Renal pelvis (tissue), 4 donors: ENCODE measurements around the gene FHIT. TPM values are rescaled to one million over a fixed set of nuclear protein-coding genes. Genes with fewer than 3 reads are reported as not detected.

Source experiments
- DNase-seq: peaks from one replicate; pipeline ENCODE4 v3.0.0-alpha.2; 2013
- polyA plus RNA-seq, 3 donors: library from polyadenylated mRNA; unstranded; fragments of 120-200 nt; gene quantifications; one replicate each; pipeline ENCODE4 v1.2.1, GENCODE V29; 2013; ENCODE audit not compliant: insufficient read length in 3 of 3

FHIT gene
- polyA plus RNA-seq, 3 donors: 22.3 to 28.2 (median 25.5) TPM

DNA sequence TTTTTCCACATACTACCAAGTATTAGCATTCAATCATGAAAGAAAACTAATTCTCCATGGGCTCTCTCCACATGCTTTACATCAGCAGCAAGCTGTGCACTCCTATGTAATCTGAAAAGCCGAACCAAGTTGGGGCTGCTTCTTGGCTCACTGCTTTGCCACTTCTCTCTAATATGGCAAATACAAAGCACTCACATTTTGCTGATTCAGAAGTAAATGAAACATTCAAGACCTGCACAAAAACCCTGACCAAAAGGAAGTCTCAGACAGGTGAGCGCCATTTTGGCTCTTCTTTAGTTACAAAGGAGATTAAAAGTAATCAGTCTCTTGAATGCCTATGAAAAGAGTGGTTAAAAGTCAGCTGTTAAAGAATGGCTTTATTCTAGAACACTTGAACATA, 915.2 kb downstream of the FHIT start:
- DNase-seq: no peak

DNA sequence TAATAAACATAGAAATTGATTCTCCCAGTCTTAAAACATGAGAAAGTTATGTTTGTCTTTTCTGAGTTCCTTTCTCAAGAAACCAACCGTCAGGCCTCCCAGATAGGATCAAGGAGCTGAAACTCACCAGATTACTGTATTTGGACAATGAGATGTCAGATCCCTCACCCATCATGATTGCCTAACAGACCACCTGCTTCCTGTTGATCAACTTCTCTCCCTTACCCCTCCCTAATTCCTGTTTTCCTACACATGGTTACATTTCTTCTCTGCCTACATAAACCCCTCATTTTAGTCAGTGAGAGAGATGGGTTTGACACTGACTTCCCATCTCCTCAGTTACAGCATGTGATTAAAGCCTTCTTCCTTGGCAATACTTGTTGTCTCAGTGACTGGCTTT, 917.5 kb downstream of the FHIT start:
- no peak for DNase-seq

DNA sequence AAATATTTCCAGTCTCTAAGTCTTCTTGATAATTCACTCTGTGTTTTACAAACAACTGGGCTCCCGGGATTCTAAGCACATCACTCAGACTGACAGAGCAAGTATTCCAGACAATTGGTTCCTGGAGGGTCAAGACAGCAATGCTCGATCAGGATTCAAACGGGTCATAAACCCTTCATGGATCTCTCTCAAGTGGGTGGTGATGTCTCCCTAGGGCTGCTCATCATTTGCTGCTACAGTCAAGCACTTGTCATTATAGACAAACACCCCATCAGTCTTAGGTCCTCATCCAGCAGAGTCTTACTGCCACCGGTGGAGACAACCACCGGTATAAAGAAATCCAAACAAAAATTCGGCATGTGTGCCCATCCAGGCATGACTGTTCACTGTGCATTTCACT, 921.1 kb downstream of the FHIT start:
- DNase-seq: peak; percentile 35

DNA sequence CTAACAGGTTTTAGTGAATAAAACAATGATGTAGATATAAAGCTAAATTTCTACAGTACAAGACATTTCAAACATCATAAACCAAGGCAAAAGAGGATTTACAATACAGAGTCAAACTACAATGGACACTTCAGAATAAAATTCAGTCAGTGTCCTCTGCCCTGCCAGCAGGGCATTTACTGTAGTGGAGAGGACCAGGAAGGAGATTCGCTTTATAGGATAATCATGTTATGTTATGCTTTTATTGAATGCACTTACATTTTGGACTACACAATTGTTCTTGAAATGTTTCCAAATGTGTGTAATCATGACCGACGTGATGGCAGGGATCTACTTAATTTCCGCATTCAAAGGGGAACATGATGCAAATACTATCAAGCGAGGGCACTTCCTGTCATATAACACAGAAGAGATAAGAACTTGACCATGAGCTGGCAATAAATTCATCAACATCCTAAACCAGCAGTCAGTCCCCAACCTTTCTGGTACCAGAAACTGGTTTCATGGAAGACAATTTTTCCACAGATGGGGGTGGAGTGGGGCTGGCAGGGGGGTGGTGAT, 925.6 kb downstream of the FHIT start:
- no peak for DNase-seq

DNA sequence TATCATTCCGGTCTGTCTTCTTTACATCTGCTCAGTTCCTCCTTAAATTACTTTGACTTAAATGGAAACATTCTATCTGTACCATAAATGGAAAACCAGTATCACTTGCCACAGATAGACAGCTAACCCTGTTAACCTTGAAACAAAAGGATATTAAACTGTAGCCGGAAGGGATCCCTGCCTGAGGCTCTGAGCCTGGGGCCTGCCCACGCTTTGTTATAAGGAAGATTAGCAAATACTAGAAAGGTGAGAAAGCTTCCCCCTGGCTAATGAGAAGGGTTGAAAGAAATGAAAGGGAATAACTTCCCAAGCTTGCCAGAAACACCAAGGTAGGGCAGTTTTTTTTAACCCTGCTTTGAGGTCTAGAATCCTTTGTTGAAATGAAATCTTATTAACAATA, 927.6 kb downstream of the FHIT start:
- DNase-seq: no peak

DNA sequence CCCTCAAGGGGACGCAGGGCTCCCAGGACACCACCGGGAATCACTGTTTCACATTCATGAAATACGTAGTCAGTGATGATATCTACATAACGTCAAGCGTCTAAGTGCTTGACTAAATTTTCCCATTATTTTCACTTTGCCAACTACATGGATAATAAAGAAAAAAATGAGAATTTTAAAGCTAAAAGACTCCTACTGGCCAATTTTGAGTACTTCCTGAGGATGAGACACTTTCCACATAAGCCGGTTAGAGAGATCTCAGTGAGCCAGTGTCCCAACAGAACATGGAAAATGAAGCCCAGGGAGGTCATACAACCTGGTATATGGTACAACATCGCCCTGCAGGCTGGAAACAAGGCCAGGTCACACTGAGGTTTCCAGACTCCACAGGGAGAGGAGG, 928.1 kb downstream of the FHIT start:
- no peak for DNase-seq

DNA sequence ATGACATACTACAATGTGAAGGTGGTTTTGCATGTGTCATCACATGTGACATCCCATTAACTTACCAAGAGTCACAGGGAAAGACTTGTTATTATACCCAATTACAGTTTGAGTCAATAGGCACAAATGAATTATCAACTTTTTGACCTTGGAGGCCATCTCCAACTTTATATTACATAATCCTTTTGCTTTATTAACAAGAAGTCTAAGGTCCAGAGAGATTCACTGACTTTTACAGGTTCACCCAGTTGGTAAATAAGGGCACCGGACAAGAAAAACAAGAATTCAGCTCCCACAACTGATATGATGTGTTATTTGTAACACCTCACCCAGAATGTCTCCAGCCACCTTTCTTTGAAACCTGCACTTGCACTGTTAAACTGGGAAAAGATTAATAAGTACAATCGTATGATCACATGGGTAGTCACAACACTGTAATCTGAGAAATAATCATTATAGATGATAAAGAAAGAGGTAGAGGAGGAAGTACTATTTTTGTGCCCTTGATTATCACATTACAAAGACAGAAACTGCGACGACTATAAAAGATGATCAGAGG, 928.9 kb downstream of the FHIT start:
- DNase-seq: no peak

DNA sequence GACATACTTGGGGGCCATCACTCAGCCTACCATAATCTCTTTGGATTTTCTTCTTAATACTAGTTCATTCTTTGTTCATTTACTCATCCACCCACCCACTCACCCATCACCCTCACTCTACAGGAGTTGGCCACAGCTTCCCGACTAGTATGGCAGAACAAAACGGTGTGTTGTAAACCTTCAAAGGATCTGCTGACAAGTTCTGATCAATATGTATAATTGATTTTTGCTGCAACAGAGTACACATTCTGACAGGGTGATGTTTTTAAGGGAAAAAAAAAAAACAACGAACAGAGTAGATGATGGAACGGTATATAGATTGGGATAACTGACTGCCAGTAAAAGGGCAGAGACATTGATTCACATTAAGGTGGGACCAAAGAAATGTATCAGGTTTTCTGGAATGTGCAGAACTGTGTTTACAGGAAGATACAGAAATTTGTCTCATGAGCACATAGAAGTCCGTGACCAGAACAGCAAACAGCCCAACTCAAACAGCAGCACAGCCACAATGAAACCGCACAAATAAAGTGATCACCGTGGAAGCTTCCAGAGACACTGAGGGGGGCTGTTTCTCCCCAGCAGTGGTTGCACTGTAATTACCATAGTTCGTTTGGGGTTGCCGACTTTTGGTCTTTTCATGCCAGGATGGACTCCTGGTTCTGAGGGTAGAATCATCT, 931.9 kb downstream of the FHIT start:
- DNase-seq: no peak

DNA sequence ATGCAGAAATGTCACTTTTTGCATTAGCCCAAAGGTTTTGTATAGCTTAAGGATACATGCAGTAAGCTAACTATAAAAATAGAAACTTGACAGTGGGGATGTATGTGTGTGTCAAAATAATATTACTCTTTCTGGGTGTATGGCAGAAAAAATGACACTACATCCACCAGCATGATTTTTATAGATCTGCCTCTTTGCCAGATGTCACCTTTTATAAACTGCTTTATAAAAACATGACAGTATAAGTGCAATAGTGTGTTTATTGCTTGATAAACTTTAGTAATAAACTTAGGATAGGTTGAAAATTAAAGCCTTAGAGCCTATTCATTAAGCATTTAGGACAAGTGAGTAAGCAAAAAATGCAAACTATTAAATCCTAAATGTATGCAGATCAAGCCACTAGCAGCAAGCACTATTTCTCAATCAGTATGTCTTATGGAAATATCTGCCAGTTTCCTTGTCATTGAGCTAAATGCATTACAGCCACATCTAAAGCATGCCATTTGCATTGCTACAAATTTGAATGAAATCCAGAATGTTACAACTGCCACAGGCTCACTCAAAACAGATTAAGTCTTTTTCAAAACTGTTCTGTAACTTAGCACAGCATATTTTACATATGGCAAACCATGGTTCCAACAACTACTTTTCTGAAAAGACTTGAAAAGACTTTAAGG, 935.0 kb downstream of the FHIT start:
- no peak for DNase-seq

DNA sequence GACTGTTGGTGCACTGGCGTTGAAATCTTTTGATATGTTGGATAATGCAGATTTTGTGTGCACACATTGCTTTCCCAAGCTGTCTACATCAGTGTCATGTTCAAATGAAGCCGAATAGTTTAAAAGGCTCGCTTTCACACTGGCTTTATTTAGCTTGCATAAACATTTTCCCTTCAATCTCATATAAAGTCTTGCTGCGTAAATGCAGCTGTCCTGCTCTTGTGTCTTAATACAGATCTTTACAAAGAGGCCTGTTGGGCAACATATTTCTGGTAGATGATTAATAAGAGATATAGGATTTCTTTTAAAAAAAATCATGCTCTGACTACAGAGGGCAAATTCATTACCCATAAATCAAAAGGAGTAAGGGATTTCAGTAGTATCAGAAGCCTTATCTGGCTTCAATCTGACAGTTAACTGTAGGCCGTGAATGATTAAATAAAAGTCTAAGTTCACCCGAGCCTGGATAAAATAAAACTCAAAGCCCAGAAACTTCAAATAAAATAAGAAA, 937.2 kb downstream of the FHIT start:
- DNase-seq: peak; percentile 16

DNA sequence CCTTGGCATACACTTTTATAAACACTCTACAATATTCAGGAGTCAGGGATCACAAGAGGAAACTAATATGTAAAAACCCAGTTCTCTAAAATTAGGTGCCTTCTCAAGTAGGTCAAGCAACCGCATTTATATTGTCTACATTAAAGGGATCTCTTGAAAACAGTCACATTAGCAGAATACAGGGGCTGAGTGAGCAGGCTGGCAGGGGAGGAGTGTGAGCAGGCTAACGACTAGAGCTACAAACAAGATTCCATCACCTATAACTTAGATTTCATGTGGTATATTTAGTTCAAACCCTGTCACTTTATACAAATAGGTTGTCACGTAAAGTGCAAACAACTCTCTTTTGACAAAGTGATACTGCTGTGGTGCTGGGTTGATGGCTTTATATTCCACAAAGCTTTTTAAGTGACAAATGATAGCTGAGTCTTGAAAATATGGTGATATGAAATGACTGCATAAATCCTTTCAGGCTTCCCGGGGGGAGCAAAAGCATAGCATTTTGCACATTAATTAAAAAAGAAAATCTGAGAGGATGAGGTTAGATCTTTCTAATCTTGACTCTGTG, 937.9 kb downstream of the FHIT start:
- no peak for DNase-seq

DNA sequence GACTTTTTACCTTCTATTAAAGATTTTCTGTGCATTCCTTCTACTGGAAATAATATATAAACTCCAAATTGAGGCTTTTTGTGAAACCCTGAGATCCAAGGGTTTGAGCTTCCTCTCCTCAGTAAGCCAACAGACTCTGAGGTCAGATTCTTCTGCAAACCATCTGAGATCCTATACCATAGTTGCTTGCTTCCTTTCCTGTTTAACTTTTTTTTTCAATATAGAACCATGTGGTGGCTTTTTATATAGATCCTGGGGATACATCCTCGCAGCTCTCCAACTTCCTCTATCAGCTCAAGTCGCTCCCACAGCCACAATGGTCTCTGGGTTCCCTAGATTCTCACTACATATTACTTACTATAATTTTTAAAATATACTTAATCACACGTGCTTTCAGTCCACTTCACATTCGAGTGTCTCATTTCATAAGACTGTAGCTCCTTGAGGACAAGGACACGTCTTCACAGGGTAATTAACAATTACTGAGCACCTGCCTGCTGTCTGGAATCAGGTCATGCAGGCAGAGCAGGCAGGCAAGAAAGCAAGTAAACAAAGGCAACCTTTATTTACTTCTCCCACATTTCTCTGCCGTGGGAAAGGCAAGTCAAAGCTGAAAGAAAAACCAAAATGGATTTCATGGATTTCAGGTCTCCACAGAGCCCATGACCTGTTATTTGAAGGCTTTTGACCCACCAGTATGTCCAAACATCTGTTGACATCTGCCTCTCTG, 941.5 kb downstream of the FHIT start:
- DNase-seq: no peak

DNA sequence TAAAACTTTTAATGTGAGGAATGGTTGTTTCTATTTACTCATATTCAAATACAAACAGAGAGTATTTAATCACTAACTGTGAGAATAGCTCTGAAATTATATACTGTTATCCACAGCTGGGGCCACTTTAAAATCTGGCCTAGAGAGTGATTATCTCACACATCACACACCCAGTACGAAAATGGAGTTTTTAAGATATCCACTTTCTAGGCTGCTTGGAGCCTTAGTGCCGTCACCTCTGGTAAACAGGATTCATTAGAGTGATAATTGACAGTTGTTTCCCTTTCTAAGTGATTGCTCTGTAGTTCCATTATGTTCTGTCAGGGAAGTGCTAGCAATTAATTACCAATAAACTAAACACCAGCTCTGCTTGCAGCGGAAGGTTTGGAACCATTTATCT, 942.4 kb downstream of the FHIT start:
- no peak for DNase-seq

DNA sequence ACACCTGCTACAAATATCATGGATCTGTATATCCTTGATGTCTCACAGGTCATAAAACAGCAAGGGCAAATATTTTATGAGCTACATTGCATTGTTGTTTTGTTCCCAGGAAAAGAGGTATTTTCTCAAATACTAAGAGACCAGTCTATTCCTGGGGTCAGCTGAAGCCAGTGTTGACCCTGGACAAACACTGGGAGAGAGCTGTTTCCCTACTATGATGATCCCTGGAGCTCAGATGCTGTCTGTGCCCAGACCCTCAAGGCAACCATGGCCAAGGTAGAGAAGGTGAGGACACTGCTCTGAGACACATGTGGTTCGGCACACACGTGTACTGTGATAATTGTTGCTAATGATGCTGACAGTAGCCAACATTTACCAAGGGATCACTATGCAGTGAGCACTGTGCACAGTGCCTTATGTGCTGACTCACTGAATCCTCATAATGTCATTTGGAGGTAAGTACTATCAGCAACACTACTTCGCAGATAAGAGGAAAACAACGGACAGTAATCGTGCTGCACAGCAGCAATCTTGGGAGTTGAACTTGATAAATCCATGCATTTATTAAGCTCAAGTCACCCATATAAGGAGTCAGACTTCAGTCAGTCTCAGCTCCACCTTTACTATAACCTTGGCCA, 943.6 kb downstream of the FHIT start:
- no peak for DNase-seq

DNA sequence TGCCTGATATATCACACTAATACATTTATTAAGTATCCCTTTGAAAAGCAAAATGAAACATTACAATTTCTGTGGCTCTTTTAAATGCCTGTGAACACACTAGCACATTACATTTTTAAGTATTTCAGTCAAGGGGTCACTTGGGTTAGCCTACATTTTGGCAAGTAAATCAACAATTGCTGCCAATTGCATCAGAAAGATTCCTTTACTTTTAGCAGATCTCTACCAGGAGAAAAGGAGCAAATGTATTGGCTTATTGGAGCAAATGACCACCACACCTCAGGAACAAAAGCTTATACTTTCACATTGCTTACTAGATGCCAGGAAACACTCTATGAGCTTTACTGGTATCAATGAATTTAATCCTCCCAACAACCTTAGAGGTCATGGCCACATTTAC, 947.1 kb downstream of the FHIT start:
- DNase-seq: no peak

DNA sequence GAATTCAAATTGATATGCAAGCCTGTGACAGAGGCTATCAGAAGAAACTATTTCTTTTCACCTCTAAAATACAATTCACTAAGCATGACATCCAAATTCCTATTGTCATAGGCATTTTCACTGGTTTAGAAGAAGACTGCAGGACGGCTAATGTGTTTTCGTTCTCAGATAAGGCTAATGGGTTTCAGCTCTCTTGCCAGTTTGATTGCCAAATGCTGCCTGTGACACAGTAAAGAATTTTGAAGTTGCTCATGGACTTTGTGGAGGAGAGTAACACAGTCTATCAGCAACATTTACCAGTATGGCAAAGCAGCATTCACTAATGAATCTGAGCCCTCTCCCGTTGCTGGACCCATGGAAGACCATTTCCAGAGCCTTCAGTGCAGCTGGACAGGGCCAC, 948.1 kb downstream of the FHIT start:
- no peak for DNase-seq

DNA sequence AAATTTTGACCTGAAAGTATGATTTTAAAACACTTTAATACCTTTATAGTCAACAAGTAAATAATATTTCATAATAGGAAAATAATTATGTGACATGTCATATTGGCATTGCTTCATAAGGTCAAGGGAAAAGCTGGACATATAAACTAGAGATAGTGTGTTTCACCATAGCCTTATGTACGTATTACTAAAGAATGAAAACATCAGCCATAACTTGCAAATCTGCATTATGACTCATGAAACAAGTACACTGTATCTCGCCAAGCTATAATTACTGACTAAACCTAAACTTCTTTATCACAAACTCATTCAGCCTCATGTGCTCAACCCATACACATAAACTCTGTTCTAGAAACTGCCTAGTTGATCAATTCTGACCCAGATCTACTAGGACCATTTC, 950.1 kb downstream of the FHIT start:
- no peak for DNase-seq

DNA sequence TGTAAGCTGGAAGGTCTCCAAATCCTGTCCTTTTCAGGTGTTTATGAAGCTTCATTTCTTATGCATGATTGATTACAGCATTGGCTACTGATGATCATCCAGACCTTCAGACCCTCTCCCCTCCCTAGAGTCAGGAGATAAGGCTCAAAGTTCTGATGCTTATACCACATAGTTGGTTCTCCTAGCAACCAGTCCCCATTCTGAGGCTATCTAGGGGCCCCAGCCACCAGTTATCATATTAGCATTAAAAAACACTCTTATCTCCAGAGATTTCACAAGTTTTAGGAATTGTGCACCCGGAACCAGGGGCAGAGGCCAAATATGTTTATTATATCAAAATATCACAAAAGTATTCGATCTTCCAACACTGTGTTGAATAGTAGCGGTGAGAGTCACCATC, 953.1 kb downstream of the FHIT start:
- no peak for DNase-seq

DNA sequence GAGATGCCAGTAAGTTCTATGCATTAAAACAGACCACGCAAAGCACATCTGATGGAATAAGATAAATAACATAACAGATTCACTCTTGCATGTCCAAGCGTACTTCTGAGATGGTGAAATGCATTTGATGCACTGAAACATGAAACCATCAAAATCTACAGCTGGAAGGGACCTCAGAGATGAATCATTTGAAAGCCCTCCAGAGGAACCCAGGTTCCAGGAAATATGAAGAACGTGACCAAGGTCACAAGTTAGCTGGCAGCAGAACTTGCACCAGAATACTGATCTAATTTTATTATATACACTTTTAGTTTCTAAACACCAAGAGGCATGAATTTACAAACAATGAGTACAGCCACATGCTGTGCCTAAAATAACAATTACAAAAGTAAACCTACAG, 957.1 kb downstream of the FHIT start:
- no peak for DNase-seq

DNA sequence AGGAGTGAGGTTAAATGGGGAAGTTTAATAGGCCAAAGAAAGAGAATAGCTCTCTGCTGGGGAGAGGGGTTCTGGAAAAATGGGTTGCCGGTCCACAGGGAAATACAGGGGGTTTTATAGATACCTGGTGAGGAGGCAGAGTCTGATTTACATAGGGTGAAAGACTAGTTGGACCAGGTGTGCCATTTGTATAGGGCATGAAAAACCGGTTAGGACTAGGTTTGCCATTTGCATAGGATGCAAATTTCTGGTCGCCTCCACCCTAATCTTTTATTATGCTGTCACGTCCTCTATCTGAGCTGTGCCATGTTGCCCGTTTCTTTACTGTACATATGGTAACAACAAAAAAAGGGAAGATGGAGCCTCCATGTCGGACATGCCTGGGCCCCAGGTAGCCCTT, 960.1 kb downstream of the FHIT start:
- DNase-seq: no peak

DNA sequence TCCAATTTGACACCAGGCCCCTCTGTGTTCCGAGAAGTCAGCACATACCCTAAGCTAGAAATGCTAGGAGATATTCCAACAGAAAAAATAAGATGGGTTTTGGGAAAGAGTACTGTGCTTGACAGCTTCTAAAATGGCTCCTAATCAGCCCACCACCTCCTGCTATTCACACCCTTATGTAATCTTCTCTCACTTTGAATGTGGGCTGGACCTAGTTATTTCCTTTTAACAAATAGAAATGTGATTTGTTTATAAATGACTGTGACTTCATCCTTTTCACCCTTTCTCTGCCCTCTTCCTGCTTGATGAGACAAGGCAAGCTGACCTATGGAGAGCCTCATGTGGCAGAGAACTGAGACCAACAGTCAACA, 961.1 kb downstream of the FHIT start:
- no peak for DNase-seq
